SK-N-MC (cell line): ENCODE measurements around the gene PDZRN3.

Source experiments
- EZH2 ChIP-seq: fragments of 200-600 bp; sonication (generic); IDR thresholded peaks from one replicate; pipeline ENCODE4 v1.6.1; 2017; ENCODE audit warnings: antibody characterized with exemption
- FOXP2 ChIP-seq: optimal IDR thresholded peaks from 2 replicates; pipeline ENCODE3; 2011; ENCODE audit warnings: mild to moderate bottlenecking, moderate library complexity; ENCODE audit not compliant: insufficient read depth; ENCODE audit errors: extremely low read length, control extremely low read depth
- POLR2AphosphoS5 ChIP-seq: IDR thresholded peaks from 2 replicates; pipeline ENCODE4 v1.6.1; 2012; ENCODE audit warnings: mild to moderate bottlenecking, low read depth, low read length, borderline replicate concordance

DNA sequence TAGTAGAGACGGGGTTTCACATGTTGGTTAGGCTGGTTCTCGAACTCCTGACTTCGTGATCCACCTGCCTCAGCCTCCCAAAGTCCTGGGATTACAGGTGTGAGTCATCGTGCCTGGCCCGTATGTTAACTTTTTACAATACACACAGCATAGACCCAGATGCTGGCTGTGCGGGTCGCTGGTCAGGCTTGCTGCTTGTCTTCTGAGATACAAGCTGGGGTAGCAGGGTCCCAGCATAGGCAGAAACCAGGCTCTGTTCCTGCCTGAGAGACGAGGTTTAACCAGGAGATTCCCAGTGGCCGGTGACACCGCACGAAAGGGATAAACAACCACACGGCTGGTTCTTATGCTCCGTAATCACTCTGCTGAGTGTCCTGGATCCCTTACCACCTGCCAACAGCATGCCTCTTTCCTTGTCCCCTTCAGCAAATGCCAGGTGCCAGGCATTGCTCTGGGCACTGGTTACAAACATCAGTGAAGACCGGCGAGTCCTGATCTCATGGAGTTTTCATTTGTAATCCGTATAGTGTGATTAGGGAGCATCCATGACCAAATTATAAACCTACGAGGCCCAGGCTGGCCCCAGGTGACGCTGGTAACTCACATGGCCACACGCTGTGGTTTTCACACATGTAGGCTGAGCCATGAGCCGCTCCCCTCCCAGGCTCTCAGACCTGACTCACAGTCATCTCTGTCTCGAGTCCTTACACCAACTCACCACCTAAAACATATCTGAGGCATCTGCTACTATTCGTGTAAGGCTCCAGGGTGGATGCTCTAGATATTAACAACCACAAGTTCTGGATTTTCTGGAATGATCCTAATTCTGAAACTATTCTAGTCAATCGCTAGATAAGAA, 125.7 kb downstream of the PDZRN3 start:
- TF ChIP-seq POLR2AphosphoS5 (no peak), EZH2 (no peak), FOXP2 (no peak)
